ENCODE data around the gene PROX2. TPM values are rescaled to one million over a fixed set of nuclear protein-coding genes. Genes with fewer than 3 reads are reported as not detected.

Gene PROX2
- total RNA-seq, 4 donors from 2014 or later, result 0.10 to 0.42 TPM; not detected in 2

DNA sequence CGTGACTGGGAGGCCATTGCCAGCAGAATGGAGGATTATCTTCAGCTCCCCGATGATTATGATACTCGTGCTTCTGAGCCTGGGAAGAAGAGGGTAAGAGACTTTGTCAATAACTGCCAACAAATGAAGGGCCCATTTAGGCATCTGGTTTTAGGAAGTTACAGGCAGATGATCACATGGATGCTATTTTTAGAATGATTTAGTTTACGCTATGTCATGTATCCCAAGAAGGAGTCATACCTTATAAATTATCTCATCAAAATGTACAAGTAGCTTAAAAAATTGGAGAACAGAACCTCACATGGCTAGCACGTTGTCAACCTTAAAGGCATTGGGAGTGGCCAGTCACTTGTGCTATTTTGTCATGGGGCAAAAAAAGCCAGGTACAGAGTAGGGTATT, 46.7 kb downstream of the PROX2 start:
- TF ChIP-seq, protein P1, sequence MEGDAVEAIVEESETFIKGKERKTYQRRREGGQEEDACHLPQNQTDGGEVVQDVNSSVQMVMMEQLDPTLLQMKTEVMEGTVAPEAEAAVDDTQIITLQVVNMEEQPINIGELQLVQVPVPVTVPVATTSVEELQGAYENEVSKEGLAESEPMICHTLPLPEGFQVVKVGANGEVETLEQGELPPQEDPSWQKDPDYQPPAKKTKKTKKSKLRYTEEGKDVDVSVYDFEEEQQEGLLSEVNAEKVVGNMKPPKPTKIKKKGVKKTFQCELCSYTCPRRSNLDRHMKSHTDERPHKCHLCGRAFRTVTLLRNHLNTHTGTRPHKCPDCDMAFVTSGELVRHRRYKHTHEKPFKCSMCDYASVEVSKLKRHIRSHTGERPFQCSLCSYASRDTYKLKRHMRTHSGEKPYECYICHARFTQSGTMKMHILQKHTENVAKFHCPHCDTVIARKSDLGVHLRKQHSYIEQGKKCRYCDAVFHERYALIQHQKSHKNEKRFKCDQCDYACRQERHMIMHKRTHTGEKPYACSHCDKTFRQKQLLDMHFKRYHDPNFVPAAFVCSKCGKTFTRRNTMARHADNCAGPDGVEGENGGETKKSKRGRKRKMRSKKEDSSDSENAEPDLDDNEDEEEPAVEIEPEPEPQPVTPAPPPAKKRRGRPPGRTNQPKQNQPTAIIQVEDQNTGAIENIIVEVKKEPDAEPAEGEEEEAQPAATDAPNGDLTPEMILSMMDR (IDR thresholded peaks at IDR 0.05), result no peak
- TF ChIP-seq POLR2A (IDR thresholded peaks at IDR 0.05), result no peak
- no peak for DNase-seq (ENCODE audit: low spot score in 2 of 2)
- 69 to 76% methylated on average over 5 of the region's 5 CpGs for WGBS, 2 donors
- intact Hi-C loops (cut with DNase I; ENCODE audit: low total_unique reads), result no loop called here
- no peak overlapping the region for H3K4me3 ChIP-seq (ENCODE audit: low read depth, poor library complexity, severe bottlenecking)

- DNase-seq (ENCODE audit: low spot score in 2 of 2), result no peak
- intact Hi-C loops (cut with DNase I; ENCODE audit: low total_unique reads), result no loop called here
- TF ChIP-seq, protein P1 (IDR thresholded peaks at IDR 0.05), result no peak
- no peak for TF ChIP-seq POLR2A (IDR thresholded peaks at IDR 0.05)
- no peak overlapping the region for H3K4me3 ChIP-seq (ENCODE audit: low read depth, poor library complexity, severe bottlenecking)
These were observed 49.4 kb downstream of the PROX2 start for GRCh38 chr14:74826574-74826973.

Other genes with a start within 250 kb of the PROX2 start
- gene AREL1, start 163.1 kb downstream of the PROX2 start, total RNA-seq, result 10 to 100 TPM; 12.4 to 26.5 (median 21.6) TPM
- gene FCF1, start 163.0 kb downstream of the PROX2 start, total RNA-seq, result 10 to 100 TPM; 14.3 to 20.7 (median 17.8) TPM
- 10 to 100 TPM; 35.0 to 42.7 (median 37.5) TPM for gene YLPM1, start 112.8 kb downstream of the PROX2 start, total RNA-seq
- gene DLST, start 5.8 kb upstream of the PROX2 start, total RNA-seq, result 100 to 1,000 TPM in 1 of 4 donors, 10 to 100 TPM in 3; 65.0 to 126 (median 73.8) TPM
- 1 to 10 TPM in 2 of 4 donors, under 1 TPM in 2; 0.38 to 3.7 (median 2.1) TPM for gene RPS6KL1, start 47.1 kb upstream of the PROX2 start, total RNA-seq
- gene PGF, start 79.5 kb upstream of the PROX2 start, total RNA-seq, result 10 to 100 TPM in 3 of 4 donors, 1 to 10 TPM in 1; 9.8 to 22.3 (median 14.0) TPM
- gene EIF2B2, start 126.8 kb upstream of the PROX2 start, total RNA-seq, result 10 to 100 TPM; 37.0 to 45.6 (median 37.9) TPM
- gene MLH3, start 175.3 kb upstream of the PROX2 start, total RNA-seq, result 10 to 100 TPM; 16.9 to 20.9 (median 19.5) TPM
- gene ACYP1, start 187.9 kb upstream of the PROX2 start, total RNA-seq, result 10 to 100 TPM; 12.7 to 23.8 (median 20.3) TPM
- gene ZC2HC1C, start 193.5 kb upstream of the PROX2 start, total RNA-seq, result 1 to 10 TPM in 3 of 4 donors, under 1 TPM in 1; 0.76 to 8.7 (median 3.8) TPM

All from lower leg skin (tissue), 4 donors.